HG02588 (cell line): ENCODE measurements around the gene PDZD4.

Experiments used
- ATAC-seq: cut with Tn5 transposase; IDR thresholded peaks from one replicate; pipeline ENCODE4 v1.9.1; 2021; ENCODE audit warnings: mild to moderate bottlenecking, moderate library complexity; ENCODE audit not compliant: unreplicated experiment

The PDZD4 gene

DNA sequence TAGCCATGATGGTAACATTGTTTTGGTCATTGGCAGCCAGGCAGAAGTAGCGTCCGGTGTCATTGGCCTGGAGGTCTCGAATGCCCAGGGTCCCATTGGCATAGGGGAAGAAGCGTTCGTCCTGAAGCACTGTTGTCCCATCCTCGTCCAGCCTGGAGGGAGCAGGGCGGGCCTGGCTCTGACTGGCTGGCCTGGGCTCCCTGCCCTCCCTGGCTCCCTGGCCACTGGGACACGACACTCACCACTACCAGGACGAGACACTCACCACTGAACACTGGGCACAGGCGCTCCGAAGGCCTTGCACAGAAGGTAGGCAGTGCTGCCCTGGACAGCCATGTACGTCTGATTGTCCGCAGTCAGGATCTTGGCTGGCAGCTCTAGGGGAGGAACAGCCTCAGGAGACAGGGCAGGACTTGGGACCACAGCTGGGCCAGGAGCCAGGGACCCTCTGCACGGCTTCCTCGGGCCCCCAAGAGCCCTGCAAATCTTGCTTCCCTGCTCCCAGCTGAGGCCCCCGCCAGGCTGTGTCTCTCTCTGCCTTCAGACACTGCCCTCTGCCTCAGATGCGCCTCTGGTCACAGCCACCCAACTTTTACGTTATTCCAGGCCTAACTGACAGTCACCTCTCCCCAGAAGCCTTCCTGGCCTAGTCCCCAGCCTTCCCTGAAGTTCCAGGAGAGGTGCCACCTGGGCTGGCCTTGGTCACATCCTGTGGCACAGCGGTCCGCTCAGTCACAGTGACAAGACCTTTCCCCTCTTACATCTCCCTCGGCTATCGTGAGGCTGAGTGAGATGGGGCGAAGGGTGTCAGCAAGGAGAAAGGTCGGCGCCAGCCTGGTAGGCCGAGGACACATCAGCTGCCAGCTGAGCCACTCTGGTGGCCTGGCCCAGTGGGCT lies 38.5 kb upstream of the PDZD4 start:
- ATAC-seq, result no peak

DNA sequence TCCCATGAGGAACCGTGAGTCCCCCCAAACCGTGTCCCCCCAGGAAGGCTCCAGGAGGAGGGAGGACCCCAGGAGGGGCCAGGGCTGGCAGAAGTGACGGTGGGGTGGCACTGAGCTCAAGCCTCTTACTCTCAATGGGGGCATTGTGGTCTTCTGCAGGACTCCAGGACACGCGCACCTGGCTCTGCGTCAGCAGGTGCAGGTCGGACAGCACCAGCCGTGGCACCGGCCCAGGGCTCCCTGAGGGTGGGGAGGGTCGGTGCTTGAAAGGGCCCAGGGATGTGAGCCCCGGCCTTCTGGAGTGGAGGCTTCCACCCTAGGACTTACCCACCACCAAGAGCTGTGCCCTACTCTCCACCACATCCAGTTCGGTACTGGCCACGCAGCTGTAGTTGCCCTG lies 37.3 kb upstream of the PDZD4 start:
- no peak for ATAC-seq

DNA sequence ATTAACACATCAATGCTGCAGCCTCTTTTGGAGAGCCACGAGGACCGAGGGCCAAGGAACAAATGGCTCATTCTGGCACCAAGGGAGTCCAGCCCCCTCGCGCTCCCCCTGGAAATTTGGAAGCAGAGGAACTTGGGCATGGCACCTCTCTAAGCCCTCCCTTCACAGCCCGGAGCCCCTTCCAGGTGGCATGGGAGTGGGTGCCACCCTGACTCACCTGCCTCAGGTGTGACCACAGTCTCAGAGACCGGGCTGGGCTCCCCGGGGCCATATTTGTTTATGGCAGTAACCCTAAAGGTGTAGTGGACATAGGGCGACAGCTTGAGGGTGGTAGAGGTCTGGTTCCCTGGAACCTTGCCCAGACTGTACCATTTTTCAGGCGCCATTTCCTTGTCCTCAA lies 36.8 kb upstream of the PDZD4 start:
- ATAC-seq, result no peak

DNA sequence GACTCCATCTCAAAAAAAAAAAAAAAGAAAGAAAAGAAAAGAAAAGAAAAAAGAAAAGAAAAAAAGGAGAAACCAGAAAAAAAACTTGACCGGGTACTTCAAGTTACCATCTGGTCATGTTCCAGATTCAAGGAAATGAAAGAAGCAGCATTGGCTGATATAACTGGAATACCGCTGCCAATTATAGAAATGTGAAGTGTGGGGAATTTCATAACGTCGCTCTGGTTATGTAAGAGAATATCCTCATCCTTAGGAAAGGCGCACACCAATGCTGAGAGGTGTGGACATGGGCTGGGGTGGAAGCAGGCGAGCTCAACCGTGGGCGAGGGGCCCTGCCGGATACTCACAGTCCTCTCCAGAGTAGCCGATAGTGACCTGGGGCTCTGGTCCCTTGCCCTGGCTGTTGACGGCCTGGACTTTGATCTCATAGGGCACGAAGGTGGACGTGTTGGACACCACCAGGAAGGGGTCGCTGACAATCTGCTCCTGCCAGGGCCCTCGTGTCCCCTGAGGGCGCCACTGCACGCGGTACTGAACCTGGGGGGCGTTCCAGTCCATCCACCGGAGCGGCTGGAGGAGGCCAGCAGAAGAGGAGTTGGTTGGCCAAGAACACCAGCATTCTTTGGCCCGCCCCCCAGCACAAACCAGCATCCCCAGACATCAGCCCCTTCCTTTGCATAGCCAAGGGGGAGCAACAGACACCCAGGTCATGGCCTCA lies 36.1 kb upstream of the PDZD4 start:
- no peak for ATAC-seq

DNA sequence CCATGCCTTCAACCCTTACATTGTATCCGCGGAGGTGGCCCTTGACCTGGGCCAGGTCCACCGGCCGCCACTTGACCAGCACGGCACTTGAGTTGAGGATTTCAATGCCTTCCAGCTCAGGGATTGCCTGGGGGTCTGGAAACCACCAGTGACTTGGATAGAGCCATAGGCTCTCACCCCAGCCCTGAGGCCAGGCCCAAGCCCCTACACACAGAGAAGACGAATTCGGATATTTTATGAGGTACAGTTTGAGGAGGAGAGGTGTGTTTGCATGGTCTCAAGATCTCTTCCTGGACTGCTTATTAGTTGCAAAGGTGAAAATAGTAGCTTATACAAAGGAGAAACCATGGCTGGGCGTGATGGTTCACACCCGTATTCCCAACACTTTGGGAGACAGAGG lies 35.3 kb upstream of the PDZD4 start:
- ATAC-seq, result no peak

DNA sequence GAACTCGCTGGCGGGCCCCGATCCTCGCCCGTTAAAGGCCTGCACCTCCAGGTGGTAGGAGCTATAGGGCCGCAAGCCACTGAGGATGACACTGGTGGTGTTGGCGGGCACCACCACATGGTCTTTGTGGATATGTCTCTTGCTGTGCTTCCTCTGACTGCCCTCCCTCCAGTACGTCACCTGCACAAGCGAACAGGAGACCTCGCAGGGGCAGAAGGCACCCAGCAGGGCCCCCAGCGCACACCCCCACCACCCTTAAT lies 34.9 kb upstream of the PDZD4 start:
- no peak for ATAC-seq

DNA sequence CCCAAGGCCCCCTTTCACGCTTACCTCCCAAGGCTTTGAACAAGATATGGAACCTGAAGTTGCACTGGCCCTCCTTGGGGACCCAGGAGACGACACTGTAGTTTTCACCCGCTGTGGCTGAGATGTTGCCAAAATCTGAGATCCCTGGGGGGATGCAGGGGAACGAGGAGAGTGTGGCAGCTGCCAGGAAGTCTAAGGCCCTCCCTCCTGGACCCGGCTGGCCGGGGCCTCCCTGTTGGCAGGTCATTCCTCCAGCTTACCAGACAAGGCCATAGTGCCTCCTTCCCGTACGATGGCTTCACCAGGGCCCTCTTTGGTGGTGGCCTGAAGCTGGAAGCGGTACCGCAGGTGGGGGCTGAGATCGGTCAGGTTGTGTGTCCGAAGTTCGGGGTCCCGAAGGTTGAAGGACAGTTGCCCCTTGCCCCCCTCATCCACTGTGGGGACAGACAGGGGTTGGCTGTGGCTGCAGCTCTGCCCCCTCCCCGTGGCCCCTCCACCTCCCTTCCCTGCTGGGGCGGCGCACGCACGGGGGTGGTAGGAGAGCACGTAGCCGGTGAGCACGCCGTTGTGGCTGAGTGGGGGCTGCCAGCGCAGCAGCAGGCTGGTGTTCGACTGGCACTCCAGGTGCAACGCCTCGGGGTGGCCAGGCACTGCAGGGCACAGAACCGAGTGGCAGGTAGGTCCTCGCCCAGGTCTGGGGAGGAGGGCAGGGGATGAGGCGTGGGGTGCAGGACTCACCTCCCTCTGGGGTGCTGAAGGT lies 34.4 kb upstream of the PDZD4 start:
- ATAC-seq, result no peak

DNA sequence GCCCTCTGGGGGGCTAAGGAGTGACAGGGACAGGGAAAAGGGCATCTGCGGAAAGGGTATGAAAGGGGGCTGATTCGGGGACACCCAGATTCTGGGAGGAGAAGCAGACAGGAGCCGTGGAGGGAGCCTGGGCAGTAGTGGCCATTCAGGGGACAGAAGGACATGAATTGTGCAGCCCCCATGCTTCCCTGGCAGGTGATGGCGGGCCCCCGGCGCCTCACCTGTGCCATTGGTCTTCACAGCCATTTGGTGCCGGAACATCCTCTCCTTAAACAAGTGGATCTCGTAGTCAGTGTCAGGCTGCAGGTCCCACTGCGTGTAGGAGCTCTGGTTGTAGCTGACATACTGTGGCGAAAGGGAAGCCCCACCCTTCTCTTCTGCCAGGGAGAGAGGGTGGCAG lies 33.8 kb upstream of the PDZD4 start:
- ATAC-seq, result no peak

DNA sequence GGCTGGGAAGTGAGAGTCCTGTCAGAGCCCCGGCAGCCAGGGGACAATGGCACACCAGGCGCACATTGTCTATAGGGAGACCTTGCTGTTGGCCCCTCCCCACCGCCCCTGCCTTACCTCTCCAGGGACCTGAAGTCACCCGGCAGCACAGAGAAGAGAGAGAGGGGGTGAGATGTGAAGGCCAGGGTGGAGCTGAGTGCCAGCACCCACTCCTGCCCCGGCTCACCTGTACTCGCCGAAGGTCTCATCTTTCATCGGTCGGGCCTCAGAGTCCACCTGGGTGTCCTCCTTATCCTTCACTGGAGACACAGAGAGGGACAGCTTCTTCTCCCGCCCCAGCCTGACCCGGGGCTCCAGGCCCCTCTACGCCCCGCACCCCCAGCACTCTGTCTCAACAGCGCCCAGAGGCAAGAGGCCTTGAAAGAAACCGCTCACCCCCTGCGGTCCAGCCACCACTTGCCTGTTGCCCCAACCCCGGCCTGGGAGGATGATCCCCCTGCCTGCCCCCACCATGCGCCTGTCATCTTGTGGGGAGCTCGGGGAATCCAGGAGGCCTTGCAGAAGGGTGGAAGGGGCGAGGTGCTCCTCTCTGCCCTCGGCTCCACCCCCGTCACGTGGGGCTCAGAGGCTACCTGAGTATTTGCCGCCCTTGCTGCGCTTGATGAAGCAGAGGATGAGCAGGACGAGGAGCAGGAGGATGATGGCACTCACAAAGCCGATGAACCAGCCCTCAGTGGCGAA lies 33.1 kb upstream of the PDZD4 start:
- ATAC-seq, result no peak

DNA sequence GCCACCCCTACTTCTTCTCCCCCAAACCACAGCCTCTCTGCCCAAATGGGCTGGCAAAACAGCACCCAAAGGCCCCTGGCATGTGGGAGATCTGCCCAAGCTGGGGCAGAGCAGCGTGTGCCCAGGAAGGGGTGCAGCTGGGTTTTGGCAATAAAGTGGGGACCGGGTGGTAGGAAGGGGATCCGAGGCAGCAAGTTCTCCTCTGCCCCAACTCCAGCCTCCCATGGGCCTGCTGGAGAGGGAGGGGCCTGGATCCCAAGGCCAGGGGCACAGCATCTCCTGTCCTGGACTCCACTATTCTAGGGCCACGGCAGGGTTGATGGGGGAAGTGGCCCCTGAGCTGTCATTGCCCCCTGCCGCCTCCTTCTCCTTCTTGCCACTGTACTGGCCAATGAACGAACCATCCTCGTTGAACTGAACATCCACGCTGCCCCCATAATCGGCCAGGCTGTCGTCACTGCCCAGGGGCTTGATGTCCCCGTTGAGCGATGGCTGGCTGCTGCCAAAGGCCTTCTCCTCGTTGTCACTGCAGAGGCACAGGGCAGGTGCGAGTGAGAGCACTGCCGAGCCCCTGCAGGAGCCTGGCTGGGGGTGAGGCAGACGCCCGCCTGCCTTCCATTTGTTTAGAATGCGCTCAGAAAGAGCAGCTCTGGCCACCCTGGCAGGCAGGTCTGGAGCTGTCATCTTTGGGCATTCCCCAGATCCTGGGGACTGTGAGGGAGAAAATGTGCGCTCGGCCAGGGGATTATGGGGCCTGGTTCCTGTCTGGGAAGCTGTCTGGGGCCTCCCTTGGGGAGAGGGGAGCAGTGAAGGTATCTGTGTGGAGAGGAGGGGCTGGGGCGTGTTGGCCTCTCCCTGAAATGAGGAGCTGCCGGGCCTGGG lies 32.3 kb upstream of the PDZD4 start:
- ATAC-seq, result no peak

DNA sequence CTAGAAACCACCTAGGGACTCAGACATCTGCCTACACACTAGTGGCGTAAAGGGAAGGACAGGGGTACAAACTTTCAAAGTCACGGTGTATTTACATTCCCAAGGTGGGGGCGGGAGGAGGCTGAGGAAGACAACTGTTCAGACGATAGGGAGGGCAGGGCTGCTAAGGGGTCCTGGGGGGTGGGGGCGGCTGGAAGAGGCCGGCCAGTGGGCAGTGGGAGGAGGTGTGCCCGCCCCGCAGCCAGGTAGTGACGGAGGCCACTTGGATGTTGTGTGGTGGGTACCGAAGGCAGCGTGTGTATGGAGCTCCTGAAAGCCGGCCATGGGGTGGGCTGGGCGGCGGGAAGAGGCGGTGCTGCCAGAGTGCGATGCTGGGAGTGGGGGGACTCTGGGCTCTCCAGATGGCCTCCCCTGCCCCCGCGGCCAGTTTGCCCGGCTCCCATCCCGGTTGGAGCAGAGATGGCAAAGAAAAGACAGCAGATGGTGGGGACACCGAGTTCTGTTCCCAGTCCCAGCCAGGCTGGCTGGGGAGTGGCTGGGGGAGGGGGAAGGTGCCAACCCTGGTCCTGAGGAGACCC lies 31.5 kb upstream of the PDZD4 start:
- ATAC-seq, result no peak

DNA sequence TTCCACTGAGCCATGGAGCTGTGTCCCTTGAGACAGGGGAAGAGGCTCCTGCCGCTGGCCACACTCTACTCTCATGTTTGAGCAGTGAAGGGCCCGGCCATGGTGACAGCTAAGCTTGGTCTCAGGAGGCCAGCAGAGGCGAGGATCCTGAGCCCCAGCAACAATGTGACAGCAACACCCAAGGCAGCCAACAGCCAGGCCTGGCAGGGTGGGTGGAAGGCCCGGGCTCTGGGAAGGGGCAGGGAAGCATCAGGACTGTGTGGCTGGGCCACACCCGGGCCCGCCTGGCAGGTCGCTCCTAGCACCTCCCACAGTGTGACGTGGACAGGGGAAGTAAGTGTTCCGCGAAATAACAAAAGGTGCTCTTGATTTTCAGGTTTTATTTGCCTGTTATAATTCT lies 30.8 kb upstream of the PDZD4 start:
- no peak for ATAC-seq

DNA sequence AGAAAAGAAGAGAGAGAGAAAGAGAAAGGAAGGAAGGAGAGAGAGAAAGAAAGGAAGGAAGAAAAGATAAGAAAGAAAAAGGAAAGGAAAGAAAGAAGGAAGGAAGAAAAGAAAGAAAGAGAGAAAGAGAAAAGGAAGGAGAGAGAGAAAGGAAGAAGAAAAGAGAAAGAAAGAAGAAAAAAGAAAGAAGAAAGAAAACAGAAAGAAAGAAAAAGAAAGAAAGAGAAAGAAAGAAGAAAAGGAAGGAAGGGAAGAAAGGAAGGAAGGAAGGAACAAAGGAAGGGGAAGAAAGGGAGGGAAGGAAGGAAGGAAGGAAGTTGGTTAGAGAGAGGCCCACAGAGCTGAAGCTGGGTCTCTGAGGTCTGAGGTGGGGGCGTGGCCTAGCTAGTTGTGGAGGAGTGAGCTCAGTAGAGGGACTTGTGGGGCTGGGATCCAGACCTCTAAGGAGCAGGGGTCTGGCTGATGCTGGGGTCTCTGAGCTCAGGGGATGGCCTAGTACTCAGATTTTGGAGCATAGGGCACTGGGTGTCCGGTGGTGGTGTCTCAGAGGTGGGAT lies 27.1 kb upstream of the PDZD4 start:
- ATAC-seq, result no peak

DNA sequence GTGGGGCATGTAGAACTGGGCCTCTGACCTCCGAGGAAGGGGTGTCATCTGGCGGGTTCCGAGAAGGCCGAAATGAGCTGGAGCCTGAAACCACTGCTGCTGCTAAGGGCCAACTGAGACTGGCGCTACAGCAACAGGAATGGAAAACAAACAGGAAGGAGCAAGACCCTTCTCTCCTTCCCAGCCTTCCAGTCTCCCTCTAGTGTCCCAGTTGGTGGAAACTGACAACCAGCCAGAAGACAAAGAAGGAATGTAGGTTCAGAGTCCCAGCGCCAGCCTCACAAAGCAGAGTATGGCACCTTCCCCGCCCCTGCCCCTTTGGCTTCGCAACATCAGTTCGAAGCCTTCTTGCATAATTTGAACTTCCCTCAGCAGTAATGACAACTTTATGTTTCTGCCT lies 24.4 kb upstream of the PDZD4 start:
- no peak for ATAC-seq

DNA sequence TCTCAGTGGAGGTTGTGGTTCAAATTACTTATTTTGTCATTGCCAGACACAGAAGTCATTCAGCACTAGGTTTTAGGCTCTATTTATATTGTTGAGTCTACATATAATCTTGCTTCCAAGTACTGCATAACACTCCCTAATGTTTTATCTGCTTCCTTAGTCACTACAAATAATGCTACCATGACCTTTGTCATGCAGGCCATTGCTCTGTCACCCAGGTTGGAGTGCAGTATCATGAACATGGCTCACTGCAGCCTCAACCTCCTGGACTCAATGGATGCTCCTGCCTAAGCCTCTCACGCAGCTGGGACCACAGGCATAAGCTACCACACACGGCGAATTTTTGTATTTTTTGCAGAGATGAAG lies 23.5 kb upstream of the PDZD4 start:
- ATAC-seq, result no peak

DNA sequence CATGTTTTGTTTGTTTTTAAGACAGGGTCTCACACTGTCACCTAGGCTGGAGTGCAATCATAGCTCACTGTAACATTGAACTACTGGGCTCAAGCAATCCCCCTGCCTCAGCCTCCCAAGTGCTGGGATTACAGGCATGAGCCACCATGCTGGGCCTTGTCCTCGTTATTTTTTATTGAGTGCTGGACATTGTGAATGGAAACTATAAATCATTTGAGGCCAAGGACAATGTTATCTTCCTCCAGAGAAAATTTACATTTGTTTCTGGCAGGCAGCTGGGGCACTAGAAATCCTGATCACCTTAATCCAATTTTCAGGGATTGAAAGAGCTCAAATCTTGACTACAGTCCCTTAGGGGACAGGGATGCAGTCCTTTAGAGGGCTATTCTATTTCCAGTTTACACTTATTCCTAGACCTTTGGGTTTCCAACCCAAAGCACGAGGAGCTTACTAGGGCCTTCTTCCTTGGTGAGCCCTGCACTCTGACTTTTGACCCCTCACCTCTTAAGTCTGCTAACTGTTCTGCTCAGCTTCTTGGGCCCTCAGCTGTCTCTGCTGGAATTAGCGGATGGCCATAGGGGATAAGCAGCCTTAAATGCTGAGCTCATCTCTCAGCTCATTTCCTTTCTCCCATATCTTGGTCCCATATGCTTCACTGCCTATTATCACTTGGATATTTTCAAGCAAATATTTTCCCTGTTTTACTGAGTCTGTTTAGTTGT lies 23.0 kb upstream of the PDZD4 start:
- ATAC-seq, result no peak

DNA sequence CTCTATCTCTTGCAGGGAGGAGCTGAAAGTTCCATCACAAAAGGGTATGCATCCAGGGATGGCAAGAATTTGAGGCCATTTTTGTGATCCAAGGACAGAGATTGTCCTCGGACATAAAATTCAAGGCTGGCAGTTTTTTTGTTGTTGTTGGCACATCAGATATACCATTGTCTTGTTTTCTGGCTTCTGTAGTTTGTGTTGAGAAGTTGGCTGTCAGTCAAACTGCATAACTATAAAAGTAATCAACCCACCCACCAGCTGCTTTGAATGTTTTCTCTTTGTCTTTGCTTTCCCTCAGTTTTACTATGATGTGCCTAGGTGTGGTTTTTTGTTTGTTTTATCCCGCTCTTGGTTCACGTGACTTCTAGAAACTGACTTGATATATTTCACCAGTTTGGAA lies 21.6 kb upstream of the PDZD4 start:
- ATAC-seq, result no peak

DNA sequence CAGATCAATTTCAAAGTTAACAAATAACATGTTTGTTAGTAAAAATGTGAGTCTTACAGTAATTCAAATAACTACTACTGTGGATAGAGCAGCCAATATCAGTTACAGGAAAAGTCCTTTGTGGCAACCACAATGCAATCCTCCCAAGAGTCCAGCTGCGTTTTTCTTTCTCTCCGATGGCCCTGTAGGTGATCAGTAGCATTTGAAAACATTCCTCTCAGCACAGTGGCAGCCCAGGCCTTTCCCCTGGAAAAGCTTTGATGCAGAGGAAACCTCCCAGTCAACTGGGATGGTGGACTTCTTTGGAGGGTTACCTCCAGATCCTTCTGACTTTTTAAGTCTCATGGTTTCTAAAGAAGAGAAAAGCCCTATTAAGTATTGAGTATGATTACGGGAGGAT lies 18.0 kb upstream of the PDZD4 start:
- no peak for ATAC-seq

DNA sequence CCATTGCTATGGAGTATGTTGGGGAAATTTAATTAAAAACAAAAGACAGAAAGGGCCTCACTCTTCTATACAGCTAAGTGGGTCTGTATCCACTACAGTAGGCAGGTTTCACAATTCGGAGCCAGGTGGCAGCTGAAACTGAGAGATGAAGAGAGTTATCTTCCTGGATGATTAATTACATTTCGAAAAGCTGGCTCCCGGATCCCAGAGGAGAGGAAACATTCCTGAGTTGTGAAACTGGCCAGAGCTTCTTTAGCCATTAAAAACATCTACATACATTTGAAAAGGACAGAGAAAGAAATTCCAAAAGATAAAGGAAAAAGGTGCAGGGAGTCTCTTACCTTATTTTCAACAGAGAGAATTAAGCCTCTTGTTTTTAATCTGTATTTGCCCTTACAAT lies 15.5 kb upstream of the PDZD4 start:
- no peak for ATAC-seq
